Putamen (tissue), 1 donor: ENCODE results near the gene ZSCAN5B.
"Not testable (repeated sequence)": the region's sequence is repeated elsewhere in the genome, so short reads cannot be mapped to it uniquely, and the experiment has no call there.

Source experiments
- DNase-seq: peaks from one replicate; pipeline ENCODE4 v3.0.0-alpha.2; 2016; ENCODE audit warnings: low spot score

The ZSCAN5B gene

DNA sequence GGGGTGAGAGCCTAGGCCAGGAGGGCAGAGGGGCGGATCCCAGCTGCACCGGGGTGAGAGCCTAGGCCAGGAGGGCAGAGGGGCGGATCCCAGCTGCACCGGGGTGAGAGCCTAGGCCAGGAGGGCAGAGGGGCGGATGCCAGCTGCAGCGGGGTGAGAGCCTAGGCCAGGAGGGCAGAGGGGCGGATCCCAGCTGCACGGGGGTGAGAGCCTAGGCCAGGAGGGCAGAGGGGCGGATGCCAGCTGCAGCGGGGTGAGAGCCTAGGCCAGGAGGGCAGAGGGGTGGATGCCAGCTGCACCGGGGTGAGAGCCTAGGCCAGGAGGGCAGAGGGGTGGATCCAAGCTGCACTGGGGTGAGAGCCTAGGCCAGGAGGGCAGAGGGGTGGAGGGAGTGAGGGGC is 21.3 kb downstream of the ZSCAN5B start:
- DNase-seq, result not testable (repeated sequence)

DNA sequence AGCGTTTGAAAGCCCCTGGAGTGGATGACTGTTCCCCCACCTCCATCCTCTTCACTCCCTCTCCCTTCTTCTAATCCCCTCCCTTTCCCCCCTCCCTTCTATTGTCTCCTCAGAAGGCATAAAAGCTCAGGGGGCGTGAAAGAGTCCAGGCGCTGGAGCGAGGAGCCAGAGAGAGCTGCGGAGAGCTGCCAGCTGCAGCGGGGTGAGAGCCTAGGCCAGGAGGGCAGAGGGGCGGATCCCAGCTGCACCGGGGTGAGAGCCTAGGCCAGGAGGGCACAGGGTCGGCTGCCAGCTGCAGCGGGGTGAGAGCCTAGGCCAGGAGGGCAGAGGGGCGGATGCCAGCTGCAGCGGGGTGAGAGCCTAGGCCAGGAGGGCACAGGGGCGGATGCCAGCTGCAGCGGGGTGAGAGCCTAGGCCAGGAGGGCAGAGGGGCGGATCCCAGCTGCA is 21.7 kb downstream of the ZSCAN5B start, which contains the start of gene GALP:
TSS of gene GALP (plus strand) at position 148 of the 447 bp plus-strand sequence. CDS start 1,101 bp downstream, outside the sequence.
- not testable (repeated sequence) for DNase-seq

DNA sequence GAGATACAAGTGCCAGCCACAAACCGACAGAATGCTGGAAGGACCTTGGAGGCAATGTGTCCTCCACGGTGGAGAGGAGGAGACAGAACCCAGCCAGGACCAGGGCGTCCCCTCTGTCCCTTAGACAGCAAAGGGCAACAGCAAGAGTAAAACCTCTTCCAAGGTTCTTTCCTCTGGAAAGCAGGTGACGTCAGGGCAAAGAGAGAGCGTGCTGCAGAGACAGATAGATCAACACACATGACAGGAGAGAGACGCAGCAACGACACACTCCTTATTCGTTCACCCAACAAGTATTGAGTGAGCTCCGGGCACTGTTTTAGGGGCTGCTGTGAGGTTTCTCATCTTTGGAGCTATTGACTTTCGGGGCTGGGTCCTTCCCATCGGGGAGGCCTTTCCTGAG is 23.0 kb downstream of the ZSCAN5B start:
- no peak for DNase-seq

DNA sequence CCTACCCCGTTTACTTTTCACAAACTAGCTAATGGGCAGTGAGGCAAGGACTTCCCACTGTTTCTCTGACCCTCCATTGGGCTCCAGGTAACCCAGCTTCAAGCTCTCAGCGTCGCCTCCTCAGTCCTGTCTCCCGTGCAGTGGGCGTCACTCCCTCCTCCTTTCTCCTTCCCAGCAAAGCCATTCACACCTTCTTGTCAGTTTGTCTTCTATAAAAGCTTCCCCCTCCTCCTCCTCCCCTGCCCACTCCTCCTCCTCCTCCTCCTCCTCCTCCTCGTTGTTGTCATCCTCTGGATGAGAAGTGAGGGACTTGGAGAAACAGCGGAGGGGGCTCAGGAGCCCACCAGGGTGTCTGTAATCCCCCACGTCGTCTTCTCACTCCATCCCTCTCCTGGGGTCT is 23.5 kb downstream of the ZSCAN5B start:
- no peak for DNase-seq

DNA sequence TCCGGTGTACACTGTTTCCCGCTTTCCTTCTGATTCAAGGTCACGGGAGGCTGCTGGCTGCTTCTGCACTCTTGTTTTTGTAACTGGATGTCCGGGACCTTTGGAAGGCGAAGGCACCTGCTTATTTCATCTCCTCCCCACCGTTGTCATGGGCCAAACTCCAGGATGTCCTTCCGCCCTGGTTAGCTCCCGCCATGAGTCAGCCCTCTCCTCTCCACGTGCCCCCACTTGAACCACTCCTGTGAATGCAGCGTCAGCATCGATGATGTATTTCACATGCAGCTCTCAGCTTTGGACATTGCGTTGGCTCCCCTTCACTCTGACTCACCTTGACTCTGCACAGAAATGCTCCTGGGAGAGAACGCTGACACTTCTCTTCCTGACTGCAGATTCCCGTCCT is 27.3 kb downstream of the ZSCAN5B start:
- DNase-seq, result no peak

DNA sequence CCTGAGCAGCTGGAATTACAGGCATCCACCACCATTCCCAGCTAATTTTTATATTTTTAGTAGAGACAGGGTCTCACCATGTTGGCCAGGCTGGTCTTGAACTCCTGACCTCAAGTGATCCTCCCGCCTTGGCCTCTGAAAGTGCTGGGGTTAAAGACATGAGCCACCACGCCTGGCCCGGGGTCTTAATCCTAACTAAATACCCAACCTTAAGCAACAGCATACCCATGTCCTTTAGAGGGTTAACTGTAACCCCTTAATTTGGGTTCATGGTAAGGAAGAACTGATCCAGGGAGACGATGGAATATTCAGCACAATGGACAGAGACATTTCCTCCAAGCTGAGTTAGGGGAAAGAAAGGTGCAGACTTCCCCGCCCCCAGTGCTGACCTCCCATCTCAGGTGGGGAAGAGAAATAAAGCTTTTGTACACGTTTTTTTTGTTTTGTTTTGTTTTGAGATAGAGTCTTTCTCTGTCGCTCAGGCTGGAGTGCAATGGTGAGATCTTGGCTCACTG is 30.5 kb downstream of the ZSCAN5B start:
- DNase-seq, result no peak

DNA sequence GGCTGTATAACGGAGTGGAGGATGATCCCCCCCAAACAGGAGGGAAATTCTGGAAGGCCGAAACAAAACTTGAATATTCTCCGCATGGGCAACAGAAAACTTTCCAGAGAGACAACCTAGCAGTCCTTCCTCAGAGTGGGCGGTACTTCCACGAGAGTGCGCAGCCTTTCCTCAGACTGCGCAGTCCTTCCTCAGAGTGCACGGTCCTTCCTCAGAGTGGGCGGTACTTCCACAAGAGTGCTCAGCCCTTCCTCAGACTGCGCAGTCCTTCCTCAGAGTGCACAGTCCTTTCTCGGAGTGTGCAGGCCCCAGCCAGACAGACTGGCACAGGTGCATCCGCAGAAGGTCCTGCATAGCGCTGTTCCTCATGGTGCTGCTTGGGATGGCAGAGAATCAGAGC is 34.5 kb downstream of the ZSCAN5B start:
- no peak for DNase-seq

DNA sequence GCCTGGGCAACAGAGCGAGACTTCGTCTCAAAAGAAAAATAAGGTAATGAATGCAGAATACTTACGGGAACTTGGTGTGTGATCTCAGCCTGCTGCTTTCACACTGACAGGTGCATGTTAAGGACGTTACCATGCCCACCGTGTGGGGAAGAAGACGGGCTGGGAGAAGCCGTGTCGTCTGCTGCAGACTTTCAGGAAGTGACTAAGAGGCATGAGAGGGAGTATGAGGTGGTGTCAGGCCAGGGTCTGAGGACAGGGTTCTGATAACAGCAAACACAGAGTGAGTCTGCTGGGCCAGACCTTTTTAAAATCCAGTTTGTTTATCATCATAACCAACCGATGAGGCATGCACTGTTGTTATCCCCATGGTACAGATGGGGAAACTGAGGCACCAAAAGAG is 35.3 kb downstream of the ZSCAN5B start:
- no peak for DNase-seq

DNA sequence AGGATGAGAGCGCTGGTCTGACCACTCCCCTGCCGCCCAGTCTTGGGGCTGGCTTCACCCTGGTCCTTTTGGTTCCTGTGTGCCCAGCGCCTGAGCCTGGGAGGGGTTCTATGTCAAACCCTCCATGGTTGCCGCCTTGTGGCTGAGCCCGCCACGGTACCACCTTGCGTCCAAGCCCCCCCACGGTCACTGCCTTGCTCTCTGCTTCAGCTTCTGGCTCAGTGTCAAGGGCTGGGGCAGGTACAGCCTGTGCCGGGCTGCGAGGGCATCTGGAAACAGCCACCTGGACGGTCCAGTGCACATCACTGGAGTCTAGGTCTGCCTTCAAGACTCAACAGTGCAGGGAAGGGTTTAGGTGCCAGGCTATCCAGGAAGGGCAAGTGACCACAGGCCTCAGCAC is 36.0 kb downstream of the ZSCAN5B start:
- no peak for DNase-seq

DNA sequence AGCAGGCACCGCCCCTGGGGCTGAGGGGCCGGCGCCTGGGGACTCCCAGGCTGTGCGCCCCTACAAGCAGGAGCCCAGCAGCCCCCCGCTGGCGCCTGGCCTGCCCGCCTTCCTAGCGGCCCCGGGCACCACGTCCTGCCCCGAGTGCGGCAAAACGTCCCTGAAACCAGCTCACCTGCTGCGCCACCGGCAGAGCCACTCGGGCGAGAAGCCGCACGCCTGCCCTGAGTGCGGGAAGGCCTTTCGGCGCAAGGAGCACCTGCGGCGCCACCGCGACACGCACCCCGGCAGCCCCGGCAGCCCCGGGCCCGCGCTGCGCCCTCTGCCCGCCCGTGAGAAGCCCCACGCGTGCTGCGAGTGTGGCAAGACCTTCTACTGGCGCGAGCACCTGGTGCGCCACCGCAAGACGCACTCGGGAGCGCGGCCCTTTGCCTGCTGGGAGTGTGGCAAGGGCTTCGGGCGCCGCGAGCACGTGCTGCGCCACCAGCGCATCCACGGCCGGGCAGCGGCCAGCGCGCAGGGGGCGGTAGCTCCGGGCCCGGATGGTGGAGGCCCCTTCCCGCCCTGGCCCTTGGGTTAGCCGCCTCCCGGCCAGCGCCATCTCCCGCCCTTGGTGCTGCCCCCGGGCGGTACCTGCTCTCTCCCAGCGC is 37.8 kb downstream of the ZSCAN5B start:
- DNase-seq, result no peak

DNA sequence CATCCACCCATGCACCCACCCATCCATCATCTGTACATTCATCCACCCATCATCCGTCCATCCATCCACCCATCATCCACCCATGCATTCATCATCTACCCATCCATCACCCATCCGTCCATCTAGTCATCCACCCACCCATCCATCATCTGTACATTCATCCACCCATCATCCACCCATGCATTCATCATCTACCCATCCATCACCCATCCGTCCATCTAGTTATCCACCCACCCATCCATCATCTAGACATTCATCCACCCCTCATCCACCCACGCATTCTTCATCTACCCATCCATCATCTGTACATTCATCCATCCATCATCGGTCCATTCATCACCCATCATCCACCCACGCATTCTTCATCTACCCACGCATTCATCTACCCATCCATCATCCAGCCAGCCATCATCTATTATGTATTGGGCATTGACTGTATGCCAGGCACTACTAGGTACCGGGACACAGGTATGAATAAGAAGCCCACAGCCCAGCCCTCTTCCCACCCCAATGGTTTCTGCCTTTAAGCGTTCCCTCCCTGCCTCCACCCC is 38.5 kb downstream of the ZSCAN5B start:
- no peak for DNase-seq

DNA sequence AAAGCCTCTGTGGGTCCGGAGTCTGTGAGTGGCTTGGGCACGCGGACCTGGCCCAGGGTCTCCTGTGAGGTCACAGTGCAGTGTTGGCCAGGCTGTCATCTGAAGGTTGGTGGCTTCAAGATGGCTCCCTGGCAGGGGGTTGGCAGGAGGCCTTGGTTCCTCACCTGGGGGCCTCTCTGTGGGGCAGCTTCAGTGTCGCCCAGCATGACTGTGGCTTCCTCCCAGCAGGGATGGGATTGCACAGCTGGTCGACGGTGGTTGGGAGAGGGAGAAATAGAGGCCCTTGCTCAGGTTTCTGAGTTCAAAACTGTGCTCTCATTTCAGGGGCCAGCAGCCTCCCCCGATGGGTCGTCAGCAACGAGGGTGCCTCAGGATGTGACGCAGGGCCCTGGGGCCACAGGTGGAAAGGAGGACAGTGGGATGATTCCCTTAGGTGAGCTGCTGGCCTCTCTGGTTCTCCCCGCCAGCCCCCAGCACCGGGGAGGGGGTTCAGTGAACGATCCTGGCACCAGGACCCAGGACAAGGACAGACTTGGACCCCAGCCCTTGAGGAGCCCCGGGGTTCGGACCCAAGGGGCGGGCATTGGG is 39.3 kb downstream of the ZSCAN5B start:
- no peak for DNase-seq

DNA sequence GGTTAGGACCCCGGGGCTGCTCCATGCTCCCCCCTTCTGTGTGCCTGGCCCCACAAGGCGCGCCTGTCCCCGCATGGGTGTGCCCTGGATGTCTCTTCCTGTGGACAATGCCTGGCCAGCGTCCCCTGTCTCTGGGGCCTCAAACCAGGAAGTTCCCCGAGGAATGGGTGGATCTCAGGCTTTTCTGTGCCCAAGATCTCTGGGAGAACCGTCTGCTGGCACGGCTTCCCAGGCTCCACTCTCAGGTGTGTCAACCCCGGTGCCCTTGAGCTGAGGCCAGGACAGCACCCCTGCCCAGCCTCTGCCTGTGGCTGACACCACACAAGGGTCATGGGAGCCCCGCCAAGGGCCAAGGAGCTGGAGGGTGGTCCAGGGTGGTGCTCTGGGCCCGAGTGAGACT is 40.8 kb downstream of the ZSCAN5B start:
- no peak for DNase-seq

DNA sequence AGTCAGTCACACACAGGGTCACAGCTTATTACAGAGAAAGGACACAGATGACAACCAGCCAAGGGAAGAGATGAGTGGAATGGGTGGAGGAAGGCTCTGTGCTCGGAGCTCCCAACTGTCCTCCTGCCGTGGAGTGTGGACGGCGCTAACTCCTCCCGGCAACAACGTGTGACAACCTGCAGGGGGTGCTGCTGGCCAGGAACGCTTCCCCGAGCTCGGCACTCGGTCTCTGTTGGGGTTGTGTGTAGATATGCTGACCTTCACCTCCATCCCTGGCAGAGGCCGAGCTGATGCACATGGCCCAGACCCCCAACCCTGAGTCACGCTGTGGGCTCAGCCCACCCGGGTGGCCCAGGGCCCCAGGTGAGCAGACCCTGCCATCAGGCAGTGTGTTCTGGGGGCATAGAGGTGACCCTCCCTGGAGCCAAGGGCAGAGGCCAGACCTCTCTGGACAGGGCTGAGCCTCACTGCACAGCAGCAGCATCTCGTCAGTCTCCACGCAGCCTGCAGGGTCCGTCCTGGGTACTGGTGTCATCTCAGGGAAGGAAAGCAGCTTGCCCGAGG is 42.4 kb downstream of the ZSCAN5B start:
- DNase-seq, result no peak

DNA sequence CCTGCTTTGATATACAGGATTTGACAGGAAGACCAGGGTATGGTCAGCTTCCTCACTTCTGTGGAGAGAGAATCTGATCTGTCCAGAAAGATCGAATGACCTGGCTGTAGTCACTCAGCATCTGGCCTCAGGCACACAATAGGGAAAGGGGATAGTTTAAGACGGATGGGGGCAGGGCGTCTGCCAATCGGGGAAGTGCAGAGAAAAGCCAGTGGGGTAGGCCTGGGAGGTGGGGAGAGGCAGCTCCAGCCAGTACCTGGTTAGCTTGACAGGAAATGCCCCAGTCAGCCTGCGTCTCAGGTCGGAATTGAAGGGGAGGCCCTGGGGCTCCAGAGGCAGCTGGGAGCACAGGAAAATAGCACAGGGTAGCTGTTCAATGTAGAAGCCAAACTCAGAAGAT is 44.1 kb downstream of the ZSCAN5B start:
- no peak for DNase-seq

DNA sequence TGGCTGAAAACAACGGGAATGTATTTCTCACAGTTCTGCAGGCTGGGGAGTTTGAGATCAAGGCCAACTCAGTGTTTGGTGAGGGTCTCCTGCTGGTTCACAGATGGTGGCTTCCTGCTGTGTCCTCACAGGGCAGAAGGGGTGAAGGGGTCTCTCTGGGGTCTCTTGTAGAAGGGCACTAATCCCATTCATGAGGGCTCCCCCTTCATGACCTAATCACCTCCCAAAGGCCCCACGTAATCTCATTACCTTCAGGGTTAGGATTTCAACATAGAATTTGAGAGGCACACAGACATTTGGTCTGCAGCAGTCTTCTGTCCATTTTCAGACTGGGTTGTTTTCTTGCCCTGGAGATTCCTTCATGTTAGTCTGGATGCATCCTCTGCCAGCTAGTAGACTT is 44.9 kb downstream of the ZSCAN5B start:
- no peak for DNase-seq

DNA sequence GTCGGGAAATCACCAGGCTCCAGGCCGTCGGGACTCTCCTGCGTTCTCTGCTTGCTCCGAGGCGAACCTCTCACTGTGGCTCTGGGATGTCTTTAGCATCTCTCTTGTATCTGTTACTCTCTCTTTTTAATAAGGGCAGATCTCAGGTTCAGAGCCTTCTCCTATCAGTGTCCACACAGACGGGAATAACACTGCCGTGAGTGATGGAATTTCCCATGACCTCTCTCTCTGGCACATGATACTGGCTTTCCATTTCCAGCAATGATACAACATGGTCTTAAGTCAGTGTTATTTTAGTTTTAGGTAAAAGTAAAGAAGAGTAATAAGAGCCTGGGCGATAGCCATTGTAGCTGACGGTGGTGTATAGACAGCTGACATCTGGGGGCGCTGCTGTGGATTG is 47.2 kb downstream of the ZSCAN5B start:
- no peak for DNase-seq

DNA sequence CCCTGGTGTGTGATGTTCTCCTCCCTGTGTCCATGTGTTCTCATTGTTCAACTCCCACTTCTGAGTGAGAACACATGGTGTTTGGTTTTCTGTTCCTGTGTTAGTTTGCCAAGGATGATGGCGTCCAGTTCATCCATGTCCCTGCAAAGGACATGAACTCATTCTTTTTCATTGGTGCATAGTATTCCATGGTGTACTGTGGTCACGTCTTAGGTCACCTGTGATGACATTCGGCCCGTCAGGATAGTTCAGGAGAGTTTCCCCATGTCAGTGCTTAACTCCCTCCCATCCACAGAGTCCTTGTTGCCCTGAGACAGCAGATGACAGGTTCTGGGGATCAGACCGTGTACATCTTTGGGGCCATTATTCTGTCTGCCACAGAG is 47.9 kb downstream of the ZSCAN5B start:
- DNase-seq, result no peak

DNA sequence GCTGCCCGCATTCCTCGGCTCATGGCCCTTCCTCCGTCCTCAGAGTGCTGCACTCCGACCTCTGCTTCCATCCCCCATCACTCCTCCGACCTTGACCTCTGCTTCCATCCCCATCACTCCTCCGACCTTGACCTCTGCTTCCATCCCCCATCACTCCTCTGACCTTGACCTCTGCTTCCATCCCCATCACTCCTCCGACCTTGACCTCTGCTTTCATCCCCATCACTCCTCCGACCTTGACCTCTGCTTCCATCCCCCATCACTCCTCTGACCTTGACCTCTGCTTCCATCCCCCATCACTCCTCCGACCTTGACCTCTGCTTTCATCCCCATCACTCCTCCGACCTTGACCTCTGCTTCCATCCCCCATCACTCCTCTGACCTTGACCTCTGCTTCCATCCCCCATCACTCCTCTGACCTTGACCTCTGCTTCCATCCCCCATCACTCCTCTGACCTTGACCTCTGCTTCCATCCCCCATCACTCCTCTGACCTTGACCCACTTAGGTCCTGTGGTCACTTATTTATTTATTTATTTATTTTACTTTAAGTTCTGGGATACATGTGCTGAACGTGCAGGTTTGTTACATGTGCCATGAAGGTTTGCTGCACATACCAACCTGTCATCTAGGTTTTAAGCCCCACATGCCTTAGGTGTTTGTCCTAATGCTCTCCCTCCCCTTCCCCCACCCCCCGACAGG is 48.5 kb downstream of the ZSCAN5B start:
- DNase-seq, result not testable (repeated sequence)

DNA sequence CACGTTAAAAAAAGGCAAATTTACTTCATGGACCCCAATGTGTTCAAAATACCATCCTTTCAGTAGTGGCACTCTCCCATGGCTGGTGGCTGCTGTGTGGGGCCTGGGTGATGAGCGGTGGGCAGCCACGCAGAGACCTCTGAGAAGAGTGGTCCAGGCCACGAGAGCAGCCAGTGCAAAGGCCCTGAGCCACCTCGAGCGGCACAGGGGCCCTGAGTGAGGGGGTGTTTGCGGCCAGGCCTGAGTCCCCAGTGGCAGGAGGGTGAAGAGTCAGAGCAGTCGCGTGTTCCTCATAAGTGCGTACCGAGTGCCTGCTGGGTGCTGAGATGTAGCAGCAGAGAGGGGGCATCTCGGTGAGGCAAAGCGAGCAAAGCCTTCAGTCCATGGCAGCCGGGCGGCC is 49.5 kb downstream of the ZSCAN5B start:
- DNase-seq, result no peak

DNA sequence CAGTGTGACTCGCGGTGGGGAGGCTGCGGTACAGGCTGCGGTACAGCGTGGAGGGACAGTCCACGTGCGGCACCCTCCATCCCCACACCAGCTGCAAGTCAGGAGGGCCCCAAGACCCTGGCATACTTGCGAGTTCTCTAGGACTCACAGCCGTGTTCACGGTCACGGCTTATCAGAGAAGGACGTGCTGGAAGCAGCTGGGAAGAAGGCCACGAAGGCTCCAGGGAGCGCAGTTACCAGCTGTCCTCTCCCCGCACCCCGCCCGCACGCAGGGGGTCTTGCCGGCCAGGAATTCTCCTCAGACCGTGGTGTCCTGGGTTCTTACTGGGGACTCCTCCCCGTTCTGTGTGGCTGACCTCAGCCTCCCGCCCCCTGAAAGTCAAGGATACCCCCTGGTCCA is 50.3 kb downstream of the ZSCAN5B start:
- no peak for DNase-seq

DNA sequence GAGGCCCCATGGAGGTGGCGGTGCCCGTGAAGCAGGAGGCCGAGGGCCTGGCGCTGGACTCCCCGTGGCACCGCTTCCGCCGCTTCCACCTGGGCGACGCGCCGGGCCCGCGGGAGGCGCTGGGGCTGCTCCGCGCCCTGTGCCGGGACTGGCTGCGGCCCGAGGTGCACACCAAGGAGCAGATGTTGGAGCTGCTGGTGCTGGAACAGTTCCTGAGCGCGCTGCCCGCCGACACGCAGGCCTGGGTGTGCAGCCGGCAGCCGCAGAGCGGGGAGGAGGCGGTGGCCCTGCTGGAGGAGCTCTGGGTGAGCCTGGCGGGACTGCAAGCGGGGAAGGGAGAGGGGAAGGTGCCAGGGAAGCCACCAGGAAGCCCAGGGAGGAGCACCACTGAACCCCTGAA is 50.7 kb downstream of the ZSCAN5B start:
- DNase-seq, result no peak

DNA sequence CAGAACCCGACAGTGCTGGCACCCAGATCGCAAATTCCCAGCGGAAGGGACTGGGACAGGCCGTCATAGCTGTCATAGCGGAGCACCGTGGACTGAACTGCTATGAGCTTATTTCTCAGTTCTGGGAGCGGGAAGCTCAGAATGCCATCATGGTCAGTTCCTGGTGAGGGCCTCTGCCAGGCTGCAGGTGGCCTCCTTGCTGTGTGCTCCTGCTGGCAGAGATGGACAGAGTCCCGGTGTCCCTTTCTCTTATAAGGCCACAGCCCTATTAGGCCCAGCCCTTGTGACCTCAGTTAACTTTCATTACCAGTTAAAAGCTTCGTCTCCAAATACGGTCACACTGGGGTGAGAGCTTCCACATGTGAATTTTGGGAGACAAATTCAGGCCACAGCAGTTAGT is 51.9 kb downstream of the ZSCAN5B start:
- no peak for DNase-seq
